HepG2 (cell line): ENCODE results near the gene UBE2E1. TPM values are rescaled to one million over a fixed set of nuclear protein-coding genes. Genes with fewer than 3 reads are reported as not detected.

Experiments used
- ATAC-seq: fragments of 200-7000 bp; cut with Tn5 transposase; 3 replicates; pipeline ENCODE4 v1.9.1; 2020; ENCODE audit warnings: mild to moderate bottlenecking, moderate library complexity
- BruUV-seq: library from RNA; stranded (reverse); fragments of 400-500 nt; replicated peaks from 2 replicates; lab custom pipeline; 2021; lab: Mats Ljungman, UMichigan
- CTCF ChIA-PET: fragments of 300-600 bp; formaldehyde crosslinking; extraction: SDS; loops from one replicate; lab custom pipeline; 2021; ENCODE audit warnings: low total read pairs, inconsistent platforms, low intra/inter-chr PET ratio; lab: Yijun Ruan, JAX
- POLR2A ChIA-PET: fragments of 350-600 bp; sonication (Branson Sonifier 250); formaldehyde crosslinking; loops from one replicate; lab custom pipeline; 2020; ENCODE audit warnings: antibody characterized with exemption, inconsistent platforms; lab: Yijun Ruan, JAX
- DNase-seq: peaks from one replicate; pipeline ENCODE4 v3.0.0-alpha.2; 2015; ENCODE audit warnings: low spot score
- FAIRE-seq: peaks from 3 replicates; lab custom pipeline; 2011; peaks lifted over from hg19 to GRCh38; lab: Jason Lieb, UNC
- H2AFZ ChIP-seq: one replicate; pipeline ENCODE4 v1.6.1; 2011; ENCODE audit warnings: low read length, inconsistent platforms
- H3K27ac ChIP-seq: fragments of 300-600 bp; 3 replicates; pipeline ENCODE4 v1.8.0; 2011; ENCODE audit warnings: mixed run types, mild to moderate bottlenecking, mixed read lengths, low read length, inconsistent platforms; ENCODE audit not compliant: insufficient read depth; ENCODE audit errors: extremely low read length
- H3K27me3 ChIP-seq, 2 experiments: fragments of 200-600 bp in 1 of 2; 2 replicates in 1 of 2; 3 replicates in 1 of 2; pipeline versions ENCODE4 v1.6.0 to v1.8.0; 2011; ENCODE audit warnings: low read length in 2 of 2, mild to moderate bottlenecking in 2 of 2, moderate library complexity in 2 of 2, inconsistent platforms in 1 of 2; ENCODE audit not compliant: insufficient read depth in 2 of 2, control insufficient read depth in 1 of 2
- H3K36me3 ChIP-seq, 2 experiments: fragments of 200-600 bp in 1 of 2; replicated peaks in 1 of 2; 2 replicates in 1 of 2; 3 replicates in 1 of 2; pipeline versions ENCODE4 v1.5.1 to v1.8.0; 2011; ENCODE audit warnings: low read length in 2 of 2, inconsistent platforms in 1 of 2; ENCODE audit not compliant: insufficient read depth in 2 of 2, control insufficient read depth in 1 of 2
- H3K4me1 ChIP-seq: 2 replicates; pipeline ENCODE4 v1.5.1; 2012; ENCODE audit warnings: low read length, inconsistent platforms; ENCODE audit not compliant: insufficient read depth
- H3K4me2 ChIP-seq: 2 replicates; pipeline ENCODE4 v1.6.0; 2011; ENCODE audit warnings: low read depth, low read length, inconsistent platforms
- H3K4me3 ChIP-seq, 3 experiments: fragments of 200-600 bp in 1 of 3; sonication (generic), shearing (Covaris generic) in 1 of 3; replicated peaks in 1 of 3; 2 replicates each; pipeline ENCODE4 v1.5.1; 2011 to 2016; ENCODE audit warnings: low read length in 3 of 3, inconsistent platforms in 2 of 3, low read depth in 2 of 3, mild to moderate bottlenecking in 2 of 3, control low read depth in 1 of 3, mixed read lengths in 1 of 3; ENCODE audit not compliant: insufficient read depth in 1 of 3
- H3K79me2 ChIP-seq: one replicate; pipeline ENCODE4 v1.6.1; 2011; ENCODE audit warnings: low read length, inconsistent platforms; ENCODE audit not compliant: insufficient read depth
- H3K9ac ChIP-seq: 2 replicates; pipeline ENCODE4 v1.6.0; 2011; ENCODE audit warnings: mild to moderate bottlenecking, low read depth, low read length, inconsistent platforms; ENCODE audit not compliant: insufficient read depth
- H3K9me3 ChIP-seq: 2 replicates; pipeline ENCODE4 v1.5.1; 2012; ENCODE audit warnings: mild to moderate bottlenecking, low read length
- H4K20me1 ChIP-seq: 2 replicates; pipeline ENCODE4 v1.6.0; 2011; ENCODE audit warnings: inconsistent platforms, mild to moderate bottlenecking, low read length, moderate library complexity; ENCODE audit not compliant: insufficient read depth
- ARID5B ChIP-seq: IDR thresholded peaks from 2 replicates; pipeline ENCODE4 v1.4.0; 2020; ENCODE audit warnings: mild to moderate bottlenecking, missing genetic modification reagents
- BATF2 ChIP-seq: sonication (generic); formaldehyde crosslinking; IDR thresholded peaks from 2 replicates; pipeline ENCODE4 v1.8.0; 2022; ENCODE audit warnings: mild to moderate bottlenecking, missing genetic modification reagents, moderate library complexity
- CREM ChIP-seq, 2 experiments: sonication (generic) in 1 of 2; formaldehyde crosslinking in 1 of 2; IDR thresholded peaks; 2 replicates each; pipeline versions ENCODE4 v1.4.0 to v1.6.1; 2016 to 2020; ENCODE audit warnings: antibody characterized with exemption in 1 of 2, mild to moderate bottlenecking in 1 of 2, missing genetic modification reagents in 1 of 2
- DMAP1 ChIP-seq: IDR thresholded peaks from 2 replicates; pipeline ENCODE4 v1.6.1; 2016
- IRF1 ChIP-seq: sonication (generic); formaldehyde crosslinking; IDR thresholded peaks from 2 replicates; pipeline ENCODE4 v1.4.0; 2020; ENCODE audit warnings: low read depth, mild to moderate bottlenecking, missing genetic modification reagents
- NR2F6 ChIP-seq, 2 experiments: IDR thresholded peaks; 2 replicates each; pipeline ENCODE4 v1.6.1; 2016; ENCODE audit warnings: antibody characterized with exemption in 1 of 2, mild to moderate bottlenecking in 1 of 2
- RXRA ChIP-seq: sonication (generic); formaldehyde crosslinking; IDR thresholded peaks from 2 replicates; pipeline ENCODE4 v1.5.1; 2020; ENCODE audit warnings: missing genetic modification reagents
- THAP11 ChIP-seq: IDR thresholded peaks from 2 replicates; pipeline ENCODE4 v1.6.1; 2016; ENCODE audit warnings: missing biosample characterization, missing genetic modification reagents
- YEATS2 ChIP-seq: sonication (generic); formaldehyde crosslinking; IDR thresholded peaks from 2 replicates; pipeline ENCODE4 v1.4.0; 2020; ENCODE audit warnings: missing genetic modification reagents, borderline replicate concordance
- ZHX1 ChIP-seq: sonication (generic); formaldehyde crosslinking; IDR thresholded peaks from 2 replicates; pipeline ENCODE4 v1.8.1; 2022; ENCODE audit warnings: low read depth, mild to moderate bottlenecking, missing genetic modification reagents
- ZKSCAN8 ChIP-seq: IDR thresholded peaks from 2 replicates; pipeline ENCODE4 v1.6.1; 2016; ENCODE audit warnings: borderline replicate concordance, missing genetic modification reagents, missing compliant biosample characterization
- ZNF180 ChIP-seq: sonication (generic); formaldehyde crosslinking; IDR thresholded peaks from 2 replicates; pipeline ENCODE4 v1.4.0; 2020; ENCODE audit warnings: low read depth, missing genetic modification reagents, borderline replicate concordance
- ZNF652 ChIP-seq: IDR thresholded peaks from 2 replicates; pipeline ENCODE4 v1.6.1; 2016; ENCODE audit warnings: low read depth, borderline replicate concordance
- ZNF670 ChIP-seq: sonication (generic); formaldehyde crosslinking; IDR thresholded peaks from 2 replicates; pipeline ENCODE4 v1.8.0; 2022; ENCODE audit warnings: mild to moderate bottlenecking, missing genetic modification reagents, borderline replicate concordance
- WGBS: methylation state at CpG from one replicate; pipeline ENCODE4 v1.1.6; 2017; ENCODE audit warnings: low lambda C conversion rate; 5-methylcytosine and 5-hydroxymethylcytosine counted together
- in situ Hi-C: cut with HindIII; loops from 2 replicates; pipeline ENCODE4 v1.10.0; 2017; ENCODE audit warnings: low pct_unique_long_range_greater_than_20kb; ENCODE audit not compliant: extremely low pct_ligation_motif_present
- intact Hi-C: fragments of 100-400 bp; cut with micrococcal nuclease; formaldehyde crosslinking; loops from one replicate; pipeline ENCODE4 v1.10.0; 2022; ENCODE audit not compliant: unreplicated experiment
- polyA plus RNA-seq, 8 experiments: library from polyadenylated mRNA; depleted of rRNA in 3 of 8; stranded (reverse) in 7 of 8; unstranded in 1 of 8; fragments of >200 nt; fragmentation: Illumina TruSeq in 4 of 8; extraction: Trizol in 4 of 8; gene quantifications; 2 replicates each; pipeline versions ENCODE4 v1.2.1 to v1.2.3, GENCODE V29; 2011 to 2016; ENCODE audit warnings: low read depth in 4 of 8, missing spikeins in 1 of 8, mixed read lengths in 1 of 8; ENCODE audit not compliant: insufficient read depth in 1 of 8
- total RNA-seq, 5 experiments: library from RNA; depleted of rRNA; stranded (reverse); fragments of >200 nt; fragmentation: Illumina TruSeq; extraction: Trizol; gene quantifications; 2 replicates each; pipeline ENCODE4 v1.2.3, GENCODE V29; 2016; ENCODE audit warnings: low read depth in 1 of 5

Gene UBE2E1
- total and polyA plus RNA-seq, 2 of the 13 experiments (the other 11 are each of a cell fraction or from before 2014, with no cell fraction given): 55.4 to 61.8 TPM

- TF ChIP-seq ARID5B (0 out of 2 replicates have a peak, but pooled peaks have one; percentile 28), BATF2 (CRISPR knock-in tag) (no peak), NR2F6 (IDR thresholded peaks at IDR 0.05) (no peak), NR2F6 (CRISPR knock-in tag; IDR thresholded peaks at IDR 0.05) (peak; percentile 57), RXRA (CRISPR knock-in tag) (peak; percentile 31; the same call in 1 of the 2 replicates)
These were observed 60.0 kb downstream of the UBE2E1 start (continued) for GRCh38 chr3:23865595-23866396.

GRCh38 chr3:23867400-23867799 is 61.6 kb downstream of the UBE2E1 start:
- no TSS peak for BruUV-seq
- H3K27ac ChIP-seq: no peak overlapping the region
- no peak for ATAC-seq
- H2AFZ ChIP-seq: no peak overlapping the region
- H3K9me3 ChIP-seq: no peaks in the 10 kb centered on the region
- intact Hi-C loops: no loop called here
- H3K4me2 ChIP-seq: no peak overlapping the region
- ChIA-PET CTCF (no interaction called here), POLR2A (no interaction called here)
- no peak for FAIRE-seq
- H3K79me2 ChIP-seq: peaks cover 17% of the 10 kb centered on the region
- DNase-seq: no peak
- H4K20me1 ChIP-seq: peaks cover 18% of the 10 kb centered on the region
- 94% methylated on average over 1 of the region's 1 CpG for WGBS
- no peak overlapping the region for H3K9ac ChIP-seq
- in situ Hi-C loops: no loop called here
- H3K27me3 ChIP-seq: no peaks in the 10 kb centered on the region
- H3K4me3 ChIP-seq: no peak overlapping the region
- H3K4me1 ChIP-seq: peaks cover 29% of the 10 kb centered on the region
- no peaks in the 10 kb centered on the region for H3K36me3 ChIP-seq
- TF ChIP-seq YEATS2: no peak
- no peak for TF ChIP-seq ZNF180
- TF ChIP-seq ZNF652 (CRISPR knock-in tag): no peak
- no peak for TF ChIP-seq CREM (IDR thresholded peaks at IDR 0.05)
- no peak for TF ChIP-seq CREM (CRISPR knock-in tag; IDR thresholded peaks at IDR 0.05)
- no peak for TF ChIP-seq IRF1
- no peak for TF ChIP-seq ZHX1 (CRISPR knock-in tag)
- no peak for TF ChIP-seq ZKSCAN8 (CRISPR knock-in tag)
- TF ChIP-seq ZNF670: no peak
- TF ChIP-seq THAP11 (CRISPR knock-in tag): no peak
- no peak for TF ChIP-seq DMAP1 (CRISPR knock-in tag)
